ACC112 (cell line): Measurements from ENCODE around the gene MLXIPL.
"Not testable (repeated sequence)": the region's sequence is repeated elsewhere in the genome, so short reads cannot be mapped to it uniquely, and the experiment has no call there.

ENCODE experiments used
- H2AFZ ChIP-seq: fragments of 200-600 bp; sonication (generic); one replicate; pipeline ENCODE4 v1.6.0; 2017; ENCODE audit warnings: antibody characterized with exemption, low read length; ENCODE audit not compliant: unreplicated experiment
- H3K27ac ChIP-seq: fragments of 200-600 bp; sonication (generic); 2 replicates; pipeline ENCODE4 v1.5.1; 2014; ENCODE audit warnings: low read depth, mild to moderate bottlenecking, antibody characterized with exemption, low read length, moderate library complexity
- H3K27me3 ChIP-seq: fragments of 200-600 bp; sonication (generic); 2 replicates; pipeline ENCODE4 v1.6.1; 2014; ENCODE audit warnings: mild to moderate bottlenecking, antibody characterized with exemption, low read length, moderate library complexity, mixed read lengths; ENCODE audit not compliant: insufficient read depth
- H3K36me3 ChIP-seq: fragments of 200-600 bp; sonication (generic); 2 replicates; pipeline ENCODE4 v1.6.1; 2016; ENCODE audit warnings: mild to moderate bottlenecking, antibody characterized with exemption, low read length, moderate library complexity, mixed read lengths; ENCODE audit not compliant: insufficient read depth
- H3K4me1 ChIP-seq: fragments of 200-600 bp; sonication (generic); one replicate; pipeline ENCODE4 v1.6.1; 2016; ENCODE audit warnings: low read length, mixed read lengths; ENCODE audit not compliant: insufficient read depth, unreplicated experiment, control insufficient read depth
- H3K4me3 ChIP-seq: fragments of 200-600 bp; sonication (generic); 2 replicates; pipeline ENCODE4 v1.5.1; 2014; ENCODE audit warnings: mild to moderate bottlenecking, low read depth, low read length
- H3K79me2 ChIP-seq: fragments of 200-600 bp; sonication (generic); one replicate; pipeline ENCODE4 v1.6.0; 2016; ENCODE audit warnings: low read length; ENCODE audit not compliant: control insufficient read depth, unreplicated experiment, insufficient read depth

MLXIPL gene

DNA sequence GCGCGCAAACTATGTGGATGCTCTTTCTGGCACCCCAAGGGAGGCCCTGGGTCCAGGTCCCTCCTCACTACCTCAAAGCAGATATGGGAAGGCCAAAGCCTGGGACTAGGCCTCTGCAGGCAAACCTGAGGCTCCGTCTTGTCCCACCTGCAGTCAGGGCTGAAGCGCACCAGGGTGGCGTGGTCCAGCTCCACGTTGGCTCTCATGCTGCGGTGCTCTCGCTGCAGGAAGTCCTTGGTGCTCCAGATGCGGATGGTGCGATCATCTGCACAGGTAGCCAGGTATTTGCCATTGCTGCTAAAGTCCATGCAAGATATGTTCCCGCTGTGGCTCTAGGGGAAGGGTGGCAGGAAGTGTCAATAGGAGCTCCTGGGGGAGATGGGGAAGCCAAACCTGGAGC, 50.5 kb downstream of the MLXIPL start:
- no peak overlapping the region for H3K27ac ChIP-seq

DNA sequence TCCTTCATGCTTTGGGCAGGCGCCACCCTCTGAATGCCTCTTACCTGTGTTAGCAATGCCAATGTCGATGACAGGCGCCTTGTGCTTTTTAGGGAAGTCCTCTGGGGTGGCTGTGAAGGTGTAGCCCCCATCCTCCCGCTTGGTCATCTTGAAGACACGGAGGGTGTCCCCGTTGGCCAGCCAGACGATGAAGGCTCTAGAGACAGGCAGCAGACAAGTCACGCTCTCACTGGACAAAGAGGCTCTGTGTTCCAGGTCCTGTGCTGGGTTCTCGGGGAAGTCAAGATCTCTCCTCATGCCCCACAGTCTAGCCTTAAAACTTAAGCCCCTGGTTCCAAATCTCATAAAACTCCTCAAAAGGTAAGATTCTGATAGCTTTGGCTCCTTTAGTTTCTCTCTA, 51.0 kb downstream of the MLXIPL start:
- H3K27ac ChIP-seq: no peak overlapping the region
- H2AFZ ChIP-seq: no peak overlapping the region
- H3K79me2 ChIP-seq: peaks cover 38% of the 10 kb centered on the region
- H3K36me3 ChIP-seq: peaks cover 16% of the 10 kb centered on the region; the same call in 1 of the 2 replicates
- peaks cover 10% of the 10 kb centered on the region for H3K4me1 ChIP-seq
- no peaks in the 10 kb centered on the region for H3K27me3 ChIP-seq
- H3K4me3 ChIP-seq: no peak overlapping the region

More for the DNA sequence above, 50.5 kb downstream of the MLXIPL start:
- H3K4me1 ChIP-seq: peaks cover 10% of the 10 kb centered on the region
- H3K36me3 ChIP-seq: peaks cover 16% of the 10 kb centered on the region; the same call in 1 of the 2 replicates
- H3K79me2 ChIP-seq: peaks cover 38% of the 10 kb centered on the region
- H3K27me3 ChIP-seq: no peaks in the 10 kb centered on the region
- no peak overlapping the region for H3K4me3 ChIP-seq
- H2AFZ ChIP-seq: no peak overlapping the region

DNA sequence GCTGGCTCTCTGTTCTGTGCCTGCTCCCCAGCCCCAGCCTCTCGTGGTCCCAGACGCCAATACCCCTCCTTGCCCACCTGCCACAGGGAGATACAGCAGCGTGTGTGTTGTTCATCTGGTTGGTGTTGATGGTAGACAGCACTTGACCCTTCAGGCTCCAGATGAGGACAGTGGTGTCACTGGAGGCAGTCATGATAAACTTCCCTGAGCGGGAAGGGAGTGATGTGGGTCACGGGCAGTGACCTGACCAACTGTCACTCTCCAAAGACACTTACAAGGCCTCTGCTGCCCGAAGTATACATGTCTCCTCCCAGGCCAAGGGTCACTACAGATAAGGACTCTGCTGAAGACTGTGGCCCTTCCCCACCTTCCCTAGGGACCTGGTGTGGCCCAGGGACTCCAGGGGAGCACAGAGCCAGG, 51.5 kb downstream of the MLXIPL start:
- peaks cover 16% of the 10 kb centered on the region; the same call in 1 of the 2 replicates for H3K36me3 ChIP-seq
- no peak overlapping the region for H3K27ac ChIP-seq
- H3K79me2 ChIP-seq: peaks cover 34% of the 10 kb centered on the region
- H3K27me3 ChIP-seq: no peaks in the 10 kb centered on the region
- no peak overlapping the region for H2AFZ ChIP-seq
- H3K4me3 ChIP-seq: no peak overlapping the region
- H3K4me1 ChIP-seq: peaks cover 10% of the 10 kb centered on the region

DNA sequence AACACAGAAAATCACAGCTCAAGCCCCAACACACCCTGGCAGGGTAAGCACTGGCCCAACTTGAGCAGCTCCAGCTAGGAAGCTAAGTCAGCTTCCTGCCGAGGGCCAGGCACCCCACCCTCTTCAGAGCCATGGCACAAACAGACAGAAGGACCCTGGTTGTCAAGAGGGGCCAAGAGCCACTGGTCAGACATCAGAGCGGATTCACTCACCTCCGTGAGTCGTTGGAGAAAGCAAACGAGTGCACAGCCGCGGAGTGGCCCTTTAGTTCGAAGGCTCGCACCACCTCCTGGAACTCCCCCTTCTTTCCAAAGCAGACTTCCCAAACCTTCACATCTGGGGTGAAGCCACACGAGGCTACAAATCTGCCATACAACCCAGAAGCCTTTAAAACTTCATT, 53.3 kb downstream of the MLXIPL start:
- H3K4me1 ChIP-seq: no peaks in the 10 kb centered on the region
- peaks cover 16% of the 10 kb centered on the region for H3K79me2 ChIP-seq
- H3K27ac ChIP-seq: no peak overlapping the region
- H2AFZ ChIP-seq: no peak overlapping the region
- H3K27me3 ChIP-seq: no peaks in the 10 kb centered on the region
- H3K36me3 ChIP-seq: peaks cover 16% of the 10 kb centered on the region; the same call in 1 of the 2 replicates
- H3K4me3 ChIP-seq: no peak overlapping the region

DNA sequence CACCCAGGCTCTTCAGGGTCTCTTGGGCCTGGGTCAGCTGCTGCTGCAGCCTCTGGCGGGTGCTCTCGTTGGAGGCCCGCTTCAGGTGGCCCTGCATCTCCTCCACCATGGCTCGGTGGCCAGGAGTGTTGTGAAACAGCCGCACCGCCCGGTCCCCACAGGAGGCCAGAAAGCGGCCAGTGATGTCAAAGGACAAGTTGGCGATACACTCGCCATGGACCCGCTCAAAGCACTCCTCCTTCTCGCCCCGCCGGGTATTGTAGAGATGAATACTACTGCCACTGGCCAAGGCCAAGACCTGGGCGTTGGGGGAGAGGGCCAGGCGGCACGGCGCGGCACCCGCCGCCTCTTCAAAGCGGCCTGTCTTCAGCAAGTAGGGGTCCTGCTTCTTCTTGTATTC, 53.8 kb downstream of the MLXIPL start:
- Histone ChIP-seq H3K27ac (no peak overlapping the region), H3K79me2 (peaks cover 12% of the 10 kb centered on the region), H3K27me3 (no peaks in the 10 kb centered on the region), H3K4me1 (peaks cover 4% of the 10 kb centered on the region), H3K36me3 (peaks cover 16% of the 10 kb centered on the region; the same call in 1 of the 2 replicates), H3K4me3 (no peak overlapping the region), H2AFZ (no peak overlapping the region)

DNA sequence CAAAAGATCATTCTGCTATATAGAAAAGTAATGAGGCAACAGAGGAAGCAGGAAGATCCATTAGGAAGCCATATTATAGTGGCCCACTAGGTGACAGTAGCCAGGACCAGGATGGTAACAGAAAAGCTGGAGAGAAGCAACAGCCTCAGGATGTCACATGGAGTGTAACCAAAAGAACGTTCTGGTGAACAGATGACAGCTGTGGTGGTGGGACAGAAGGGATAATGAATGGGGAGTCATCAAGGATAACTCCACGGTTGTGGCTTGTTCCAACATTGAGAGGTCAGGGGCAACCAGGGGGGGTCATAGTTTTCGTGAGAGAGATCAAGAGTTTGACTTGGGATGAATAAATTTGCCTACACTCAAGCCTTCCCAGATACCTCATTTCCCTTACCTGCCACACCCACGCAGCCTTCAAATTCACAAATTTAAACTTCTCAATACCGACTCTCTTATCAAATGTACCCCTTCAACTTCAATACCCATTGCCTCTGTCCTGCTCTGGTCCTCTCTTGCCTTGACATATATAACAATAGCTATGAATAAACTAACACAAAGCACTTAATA, 55.2 kb downstream of the MLXIPL start:
- Histone ChIP-seq H3K36me3 (peaks cover 16% of the 10 kb centered on the region; the same call in 1 of the 2 replicates), H3K79me2 (peaks cover under 1% of the 10 kb centered on the region), H3K4me3 (no peak overlapping the region), H3K27ac (no peak overlapping the region), H3K27me3 (no peaks in the 10 kb centered on the region), H2AFZ (no peak overlapping the region), H3K4me1 (peaks cover 8% of the 10 kb centered on the region)

DNA sequence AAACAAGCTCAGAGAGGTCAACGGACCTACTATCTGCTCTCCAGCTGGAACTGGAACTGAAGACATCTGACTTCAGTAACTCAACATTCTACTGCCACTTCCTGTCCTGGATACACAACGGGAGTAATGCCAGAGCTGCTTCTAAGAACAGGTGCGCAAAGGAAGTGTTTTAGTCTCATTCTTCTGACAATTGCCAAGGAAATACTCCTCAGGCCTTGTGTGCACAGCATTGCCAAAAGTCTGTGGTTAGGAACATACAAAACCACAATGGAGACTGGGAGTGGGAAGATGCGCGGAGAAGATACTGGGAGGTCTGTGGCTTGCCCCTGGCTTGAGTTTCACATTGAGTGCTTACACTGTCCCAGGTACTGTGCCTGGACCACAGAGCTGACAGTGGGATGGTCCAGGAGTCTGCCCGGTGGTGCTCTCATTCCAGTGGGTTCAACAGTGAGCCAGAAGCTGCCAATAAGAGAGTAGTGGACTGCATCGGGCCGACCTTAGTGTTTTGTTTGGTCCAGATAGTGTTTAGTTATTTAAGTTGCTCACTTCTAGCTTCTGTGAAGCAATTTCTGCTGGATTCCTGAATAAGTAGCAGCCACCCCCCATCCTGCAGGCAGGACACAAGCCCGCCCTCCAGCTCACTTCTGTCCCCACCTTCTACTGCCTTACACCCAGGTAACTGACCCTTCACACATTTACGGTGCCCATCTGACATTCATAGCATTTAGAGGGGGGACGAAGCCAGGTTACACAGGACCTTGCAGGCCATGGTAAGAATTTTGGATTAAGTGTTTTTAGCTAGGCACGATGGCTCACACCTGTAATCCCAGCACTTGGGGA, 56.3 kb downstream of the MLXIPL start:
- H3K36me3 ChIP-seq: peaks cover 7% of the 10 kb centered on the region; the same call in 1 of the 2 replicates

DNA sequence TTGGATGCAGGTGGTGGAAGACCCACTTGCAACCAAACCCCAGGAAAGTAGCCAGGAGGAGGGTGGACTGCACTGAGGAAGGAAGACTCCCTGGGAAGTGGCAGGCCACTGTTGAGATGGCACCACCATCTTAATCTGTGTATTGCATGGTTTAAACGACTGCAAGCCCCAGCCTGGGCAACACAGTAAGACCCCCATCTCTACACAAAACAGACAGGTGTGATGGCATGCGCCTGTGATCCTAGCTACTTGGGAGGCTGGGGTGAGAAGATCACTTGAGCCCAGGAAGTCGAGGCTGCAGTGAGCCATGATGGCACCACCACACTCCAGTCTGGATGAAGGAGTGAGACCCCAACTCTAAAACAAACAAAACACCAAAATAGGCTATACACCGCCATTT, 57.2 kb downstream of the MLXIPL start:
- H3K27ac ChIP-seq: no peak overlapping the region
- no peak overlapping the region for H2AFZ ChIP-seq
- peaks cover 3% of the 10 kb centered on the region; the same call in 1 of the 2 replicates for H3K36me3 ChIP-seq
- no peak overlapping the region for H3K4me3 ChIP-seq
- peaks cover 8% of the 10 kb centered on the region for H3K4me1 ChIP-seq
- no peaks in the 10 kb centered on the region for H3K79me2 ChIP-seq
- no peaks in the 10 kb centered on the region for H3K27me3 ChIP-seq

More for the DNA sequence above, 56.3 kb downstream of the MLXIPL start:
- Histone ChIP-seq H3K79me2 (no peaks in the 10 kb centered on the region), H3K27me3 (no peaks in the 10 kb centered on the region), H3K27ac (no peak overlapping the region), H3K4me1 (peaks cover 8% of the 10 kb centered on the region), H2AFZ (no peak overlapping the region), H3K4me3 (no peak overlapping the region)

DNA sequence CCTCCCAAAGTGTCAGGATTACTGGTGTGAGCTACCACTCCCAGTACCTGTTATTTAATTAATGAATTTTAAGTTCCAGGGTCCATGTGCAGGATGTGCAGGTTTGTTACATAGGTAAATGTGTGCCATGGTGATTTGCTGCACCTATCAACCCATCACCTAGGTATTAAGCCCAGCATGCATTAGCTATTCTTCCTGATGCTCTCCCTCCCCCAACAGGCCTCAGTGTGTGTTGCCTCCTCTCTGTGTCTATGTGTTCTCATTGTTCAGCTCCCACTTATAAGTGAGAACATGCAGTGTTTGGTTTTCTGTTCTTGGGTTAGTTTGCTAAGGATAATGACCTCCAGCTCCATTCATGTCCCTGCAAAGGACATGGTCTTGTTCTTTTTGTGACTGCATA, 57.9 kb downstream of the MLXIPL start:
- peak overlapping the region; percentile 72 for H3K4me3 ChIP-seq
- not testable (repeated sequence) for H2AFZ ChIP-seq

DNA sequence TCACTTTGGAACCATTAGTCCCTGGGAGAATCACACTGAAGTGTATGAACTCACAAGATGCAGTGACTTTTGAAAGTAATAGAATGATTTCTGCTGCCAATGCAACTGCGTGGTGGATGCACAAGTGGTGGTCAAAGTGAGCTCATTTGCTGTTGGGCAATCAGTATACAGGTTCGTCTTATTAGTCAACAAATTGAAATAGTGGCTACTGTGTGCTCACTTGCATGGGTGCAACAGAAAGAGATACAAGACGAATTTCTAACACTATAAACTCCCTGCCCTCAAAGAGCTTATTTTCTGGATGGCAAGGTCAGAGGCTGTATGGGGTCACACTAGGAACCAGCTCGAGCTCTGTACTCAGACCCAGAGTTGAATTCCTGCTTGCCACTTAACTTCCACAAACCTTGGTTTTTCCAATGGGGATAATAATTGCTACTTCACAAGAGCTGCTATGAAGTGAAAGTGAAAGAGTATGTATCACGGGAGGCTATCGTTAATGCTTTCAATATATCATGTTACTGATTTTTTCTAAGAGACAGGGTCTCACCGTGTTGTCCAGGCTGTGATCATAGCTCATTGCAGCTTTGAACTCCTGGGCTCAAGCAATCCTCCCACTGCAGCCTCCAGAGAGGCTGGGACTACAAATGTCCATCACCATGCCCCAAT, 58.5 kb downstream of the MLXIPL start:
- peak overlapping the region; percentile 51 for H2AFZ ChIP-seq
- peak overlapping the region; percentile 72 for H3K4me3 ChIP-seq
- peaks cover 8% of the 10 kb centered on the region for H3K4me1 ChIP-seq
- no peak overlapping the region for H3K27ac ChIP-seq
- H3K79me2 ChIP-seq: no peaks in the 10 kb centered on the region
- H3K36me3 ChIP-seq: no peaks in the 10 kb centered on the region
- H3K27me3 ChIP-seq: no peaks in the 10 kb centered on the region

More for the DNA sequence above, 57.9 kb downstream of the MLXIPL start:
- H3K27ac ChIP-seq, H3K36me3 ChIP-seq, H3K79me2 ChIP-seq, H3K27me3 ChIP-seq, H3K4me1 ChIP-seq: not testable (repeated sequence)
